GM23338 (cell line): ENCODE results near the gene PUM1. TPM values are rescaled to one million over a fixed set of nuclear protein-coding genes. Genes with fewer than 3 reads are reported as not detected.

Experiments used
- ATAC-seq: fragments of 200-7000 bp; cut with Tn5 transposase; 3 replicates; pipeline ENCODE4 v1.9.1; 2020
- DNase-seq: peaks from one replicate; pipeline ENCODE4 v3.0.0-alpha.2; 2015; ENCODE audit warnings: low spot score
- H2AFZ ChIP-seq: fragments of 200-600 bp; sonication (generic); 2 replicates; pipeline ENCODE4 v1.8.0; 2016; ENCODE audit warnings: antibody characterized with exemption, mild to moderate bottlenecking, moderate library complexity
- H3F3A ChIP-seq: fragments of 200-600 bp; sonication (generic); replicated peaks from 2 replicates; pipeline ENCODE4 v1.8.0; 2017; ENCODE audit warnings: antibody characterized with exemption, mixed run types, low read depth
- H3K27ac ChIP-seq: fragments of 200-600 bp; sonication (generic); 2 replicates; pipeline ENCODE4 v1.6.1; 2016; ENCODE audit warnings: low read depth
- H3K27me3 ChIP-seq: fragments of 200-600 bp; sonication (generic); 2 replicates; pipeline ENCODE4 v1.8.0; 2016; ENCODE audit warnings: mild to moderate bottlenecking, mixed run types, moderate library complexity; ENCODE audit not compliant: insufficient read depth
- H3K36me3 ChIP-seq: fragments of 200-600 bp; sonication (generic); 2 replicates; pipeline ENCODE4 v1.8.0; 2016; ENCODE audit warnings: mild to moderate bottlenecking; ENCODE audit not compliant: insufficient read depth
- H3K4me1 ChIP-seq: fragments of 200-600 bp; sonication (generic); 2 replicates; pipeline ENCODE4 v1.8.0; 2016; ENCODE audit warnings: mild to moderate bottlenecking, moderate library complexity; ENCODE audit not compliant: insufficient read depth
- H3K4me2 ChIP-seq: fragments of 200-600 bp; sonication (generic); 2 replicates; pipeline ENCODE4 v1.7.1; 2017; ENCODE audit warnings: mixed run types
- H3K4me3 ChIP-seq: fragments of 200-600 bp; sonication (generic); 2 replicates; pipeline ENCODE4 v1.6.1; 2016; ENCODE audit warnings: mixed run types
- H3K79me2 ChIP-seq: fragments of 200-600 bp; sonication (generic); replicated peaks from 2 replicates; pipeline ENCODE4 v1.8.0; 2017; ENCODE audit warnings: mild to moderate bottlenecking; ENCODE audit not compliant: insufficient read depth
- H3K9me2 ChIP-seq: fragments of 200-600 bp; sonication (generic); 2 replicates; pipeline ENCODE4 v1.8.0; 2017; ENCODE audit not compliant: insufficient read depth
- H4K20me1 ChIP-seq: fragments of 200-600 bp; sonication (generic); replicated peaks from 2 replicates; pipeline ENCODE4 v1.8.0; 2017; ENCODE audit warnings: mild to moderate bottlenecking; ENCODE audit not compliant: insufficient read depth
- H3K27ac Mint-ChIP-seq: 2 replicates; pipeline ENCODE4 v1.8.0; 2020; ENCODE audit warnings: inconsistent platforms, mild to moderate bottlenecking, moderate library complexity, mixed read lengths
- H3K27me3 Mint-ChIP-seq: 3 replicates; pipeline ENCODE4 v1.8.0; 2022; ENCODE audit warnings: low read depth, mild to moderate bottlenecking, moderate library complexity, mixed read lengths, inconsistent platforms; ENCODE audit not compliant: insufficient read depth, poor library complexity
- H3K36me3 Mint-ChIP-seq: 3 replicates; pipeline ENCODE4 v1.8.0; 2021; ENCODE audit warnings: low read depth, mild to moderate bottlenecking, inconsistent platforms, moderate library complexity, mixed read lengths
- H3K4me1 Mint-ChIP-seq: 3 replicates; pipeline ENCODE4 v1.8.0; 2020; ENCODE audit warnings: mild to moderate bottlenecking, inconsistent platforms, mixed read lengths
- H3K4me3 Mint-ChIP-seq: 3 replicates; pipeline ENCODE4 v1.8.0; 2021; ENCODE audit warnings: moderate library complexity, mild to moderate bottlenecking, inconsistent platforms, mixed read lengths
- H3K9me3 Mint-ChIP-seq: 3 replicates; pipeline ENCODE4 v1.8.0; 2020; ENCODE audit warnings: moderate library complexity, mild to moderate bottlenecking, inconsistent platforms, mixed read lengths
- ETS1 ChIP-seq: IDR thresholded peaks from 2 replicates; pipeline ENCODE4 v1.6.1; 2016; ENCODE audit warnings: antibody characterized with exemption
- EZH2 ChIP-seq: fragments of 200-600 bp; sonication (generic); IDR thresholded peaks from one replicate; pipeline ENCODE4 v1.8.0; 2017; ENCODE audit warnings: antibody characterized with exemption, mild to moderate bottlenecking, low read depth; ENCODE audit not compliant: unreplicated experiment
- EZH2phosphoT487 ChIP-seq: fragments of 200-600 bp; sonication (generic); IDR thresholded peaks from one replicate; pipeline ENCODE4 v1.8.1; 2018; ENCODE audit warnings: antibody characterized with exemption; ENCODE audit not compliant: unreplicated experiment
- JUNB ChIP-seq: IDR thresholded peaks from one replicate; pipeline ENCODE4 v1.6.1; 2016; ENCODE audit warnings: antibody characterized with exemption; ENCODE audit not compliant: unreplicated experiment
- POLR2AphosphoS5 ChIP-seq: IDR thresholded peaks from 2 replicates; pipeline ENCODE4 v1.6.1; 2016; ENCODE audit warnings: antibody characterized with exemption, low read depth
- STAT1 ChIP-seq: IDR thresholded peaks from one replicate; pipeline ENCODE4 v1.6.1; 2016; ENCODE audit warnings: antibody characterized with exemption; ENCODE audit not compliant: unreplicated experiment
- ZNF114 ChIP-seq: fragments of 250-450 bp; sonication (Bioruptor Pico); IDR thresholded peaks from 2 replicates; pipeline ENCODE4 v1.5.0; 2020; ENCODE audit warnings: mild to moderate bottlenecking, moderate library complexity
- ZNF331 ChIP-seq: fragments of 250-450 bp; sonication (Bioruptor Pico); IDR thresholded peaks from 2 replicates; pipeline ENCODE4 v1.5.0; 2020; ENCODE audit warnings: low read depth, mild to moderate bottlenecking, moderate library complexity
- polyA plus RNA-seq: library from polyadenylated mRNA; unstranded; fragments of >200 nt; fragmentation: Nextera tagmentation; extraction: Ambion mirVana; gene quantifications from 2 replicates; pipeline ENCODE4 v1.2.1, GENCODE V29; 2016
- total RNA-seq: library from RNA; depleted of rRNA; stranded (reverse); fragments of >200 nt; shearing (Covaris generic); gene quantifications from 2 replicates; pipeline ENCODE4 v1.2.3, GENCODE V29; 2014
- TF ChIP-seq, protein P1 (sequence below): IDR thresholded peaks from one replicate; pipeline ENCODE4 v1.6.1; 2018; ENCODE audit warnings: antibody characterized with exemption; ENCODE audit not compliant: unreplicated experiment
- TF ChIP-seq, protein P2 (sequence below), 2 experiments: fragments of 200-600 bp in 1 of 2; sonication (generic) in 1 of 2; conservative IDR thresholded peaks; 2 replicates each; pipeline versions ENCODE4 v1.5.1 to v1.6.1; 2016 to 2017; ENCODE audit warnings: antibody characterized with exemption in 2 of 2, low read depth in 2 of 2, mild to moderate bottlenecking in 2 of 2, moderate library complexity in 1 of 2
- TF ChIP-seq, protein P3 (sequence below): fragments of 250-450 bp; sonication (Bioruptor Pico); IDR thresholded peaks from 2 replicates; pipeline ENCODE4 v1.5.0; 2020; ENCODE audit warnings: mild to moderate bottlenecking, moderate library complexity

The PUM1 gene
- total and polyA plus RNA-seq, 2 experiments from 2014 or later: 44.4 to 117 TPM

GRCh38 chr1:31082385-31082784, 16.9 kb upstream of the PUM1 start (continued):
- TF ChIP-seq, protein P1, sequence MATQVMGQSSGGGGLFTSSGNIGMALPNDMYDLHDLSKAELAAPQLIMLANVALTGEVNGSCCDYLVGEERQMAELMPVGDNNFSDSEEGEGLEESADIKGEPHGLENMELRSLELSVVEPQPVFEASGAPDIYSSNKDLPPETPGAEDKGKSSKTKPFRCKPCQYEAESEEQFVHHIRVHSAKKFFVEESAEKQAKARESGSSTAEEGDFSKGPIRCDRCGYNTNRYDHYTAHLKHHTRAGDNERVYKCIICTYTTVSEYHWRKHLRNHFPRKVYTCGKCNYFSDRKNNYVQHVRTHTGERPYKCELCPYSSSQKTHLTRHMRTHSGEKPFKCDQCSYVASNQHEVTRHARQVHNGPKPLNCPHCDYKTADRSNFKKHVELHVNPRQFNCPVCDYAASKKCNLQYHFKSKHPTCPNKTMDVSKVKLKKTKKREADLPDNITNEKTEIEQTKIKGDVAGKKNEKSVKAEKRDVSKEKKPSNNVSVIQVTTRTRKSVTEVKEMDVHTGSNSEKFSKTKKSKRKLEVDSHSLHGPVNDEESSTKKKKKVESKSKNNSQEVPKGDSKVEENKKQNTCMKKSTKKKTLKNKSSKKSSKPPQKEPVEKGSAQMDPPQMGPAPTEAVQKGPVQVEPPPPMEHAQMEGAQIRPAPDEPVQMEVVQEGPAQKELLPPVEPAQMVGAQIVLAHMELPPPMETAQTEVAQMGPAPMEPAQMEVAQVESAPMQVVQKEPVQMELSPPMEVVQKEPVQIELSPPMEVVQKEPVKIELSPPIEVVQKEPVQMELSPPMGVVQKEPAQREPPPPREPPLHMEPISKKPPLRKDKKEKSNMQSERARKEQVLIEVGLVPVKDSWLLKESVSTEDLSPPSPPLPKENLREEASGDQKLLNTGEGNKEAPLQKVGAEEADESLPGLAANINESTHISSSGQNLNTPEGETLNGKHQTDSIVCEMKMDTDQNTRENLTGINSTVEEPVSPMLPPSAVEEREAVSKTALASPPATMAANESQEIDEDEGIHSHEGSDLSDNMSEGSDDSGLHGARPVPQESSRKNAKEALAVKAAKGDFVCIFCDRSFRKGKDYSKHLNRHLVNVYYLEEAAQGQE: no peak
- no peak for TF ChIP-seq STAT1
- no peak for TF ChIP-seq ETS1
- TF ChIP-seq ZNF331: no peak
- TF ChIP-seq EZH2phosphoT487: no peak
- no peak for TF ChIP-seq JUNB
- no peak for TF ChIP-seq POLR2AphosphoS5

GRCh38 chr1:31073044-31073443, 7.5 kb upstream of the PUM1 start:
- Histone ChIP-seq H3F3A (no peaks in the 10 kb centered on the region), H4K20me1 (no peaks in the 10 kb centered on the region), H3K4me1 (peaks cover 9% of the 10 kb centered on the region), H3K27ac (0 out of 2 replicates have a peak overlapping the region, but pooled peaks have one; percentile 40), H3K4me2 (no peak overlapping the region), H3K27me3 (no peaks in the 10 kb centered on the region), H3K79me2 (no peaks in the 10 kb centered on the region), H3K4me3 (no peak overlapping the region), H2AFZ (peak overlapping the region; percentile 14; the same call in 1 of the 2 replicates), H3K9me2 (no peaks in the 10 kb centered on the region), H3K36me3 (no peaks in the 10 kb centered on the region)
- H3K36me3 Mint-ChIP-seq: no peaks in the 10 kb centered on the region
- no peak for ATAC-seq
- H3K27ac Mint-ChIP-seq: no peak overlapping the region
- DNase-seq: no peak
- no peaks in the 10 kb centered on the region for H3K9me3 Mint-ChIP-seq
- H3K27me3 Mint-ChIP-seq: peaks cover 2% of the 10 kb centered on the region
- no peaks in the 10 kb centered on the region; the same call in 1 of the 3 replicates for H3K4me1 Mint-ChIP-seq
- H3K4me3 Mint-ChIP-seq: no peak overlapping the region
- TF ChIP-seq EZH2 (no peak), EZH2phosphoT487 (no peak), STAT1 (no peak), ZNF114 (CRISPR knock-in tag) (no peak), POLR2AphosphoS5 (no peak), ZNF331 (no peak)
- TF ChIP-seq, protein P2, sequence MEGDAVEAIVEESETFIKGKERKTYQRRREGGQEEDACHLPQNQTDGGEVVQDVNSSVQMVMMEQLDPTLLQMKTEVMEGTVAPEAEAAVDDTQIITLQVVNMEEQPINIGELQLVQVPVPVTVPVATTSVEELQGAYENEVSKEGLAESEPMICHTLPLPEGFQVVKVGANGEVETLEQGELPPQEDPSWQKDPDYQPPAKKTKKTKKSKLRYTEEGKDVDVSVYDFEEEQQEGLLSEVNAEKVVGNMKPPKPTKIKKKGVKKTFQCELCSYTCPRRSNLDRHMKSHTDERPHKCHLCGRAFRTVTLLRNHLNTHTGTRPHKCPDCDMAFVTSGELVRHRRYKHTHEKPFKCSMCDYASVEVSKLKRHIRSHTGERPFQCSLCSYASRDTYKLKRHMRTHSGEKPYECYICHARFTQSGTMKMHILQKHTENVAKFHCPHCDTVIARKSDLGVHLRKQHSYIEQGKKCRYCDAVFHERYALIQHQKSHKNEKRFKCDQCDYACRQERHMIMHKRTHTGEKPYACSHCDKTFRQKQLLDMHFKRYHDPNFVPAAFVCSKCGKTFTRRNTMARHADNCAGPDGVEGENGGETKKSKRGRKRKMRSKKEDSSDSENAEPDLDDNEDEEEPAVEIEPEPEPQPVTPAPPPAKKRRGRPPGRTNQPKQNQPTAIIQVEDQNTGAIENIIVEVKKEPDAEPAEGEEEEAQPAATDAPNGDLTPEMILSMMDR (conservative IDR thresholded peaks at IDR 0.05; ENCODE audit: low read depth in 2 of 2): no peak
- TF ChIP-seq, protein P3, sequence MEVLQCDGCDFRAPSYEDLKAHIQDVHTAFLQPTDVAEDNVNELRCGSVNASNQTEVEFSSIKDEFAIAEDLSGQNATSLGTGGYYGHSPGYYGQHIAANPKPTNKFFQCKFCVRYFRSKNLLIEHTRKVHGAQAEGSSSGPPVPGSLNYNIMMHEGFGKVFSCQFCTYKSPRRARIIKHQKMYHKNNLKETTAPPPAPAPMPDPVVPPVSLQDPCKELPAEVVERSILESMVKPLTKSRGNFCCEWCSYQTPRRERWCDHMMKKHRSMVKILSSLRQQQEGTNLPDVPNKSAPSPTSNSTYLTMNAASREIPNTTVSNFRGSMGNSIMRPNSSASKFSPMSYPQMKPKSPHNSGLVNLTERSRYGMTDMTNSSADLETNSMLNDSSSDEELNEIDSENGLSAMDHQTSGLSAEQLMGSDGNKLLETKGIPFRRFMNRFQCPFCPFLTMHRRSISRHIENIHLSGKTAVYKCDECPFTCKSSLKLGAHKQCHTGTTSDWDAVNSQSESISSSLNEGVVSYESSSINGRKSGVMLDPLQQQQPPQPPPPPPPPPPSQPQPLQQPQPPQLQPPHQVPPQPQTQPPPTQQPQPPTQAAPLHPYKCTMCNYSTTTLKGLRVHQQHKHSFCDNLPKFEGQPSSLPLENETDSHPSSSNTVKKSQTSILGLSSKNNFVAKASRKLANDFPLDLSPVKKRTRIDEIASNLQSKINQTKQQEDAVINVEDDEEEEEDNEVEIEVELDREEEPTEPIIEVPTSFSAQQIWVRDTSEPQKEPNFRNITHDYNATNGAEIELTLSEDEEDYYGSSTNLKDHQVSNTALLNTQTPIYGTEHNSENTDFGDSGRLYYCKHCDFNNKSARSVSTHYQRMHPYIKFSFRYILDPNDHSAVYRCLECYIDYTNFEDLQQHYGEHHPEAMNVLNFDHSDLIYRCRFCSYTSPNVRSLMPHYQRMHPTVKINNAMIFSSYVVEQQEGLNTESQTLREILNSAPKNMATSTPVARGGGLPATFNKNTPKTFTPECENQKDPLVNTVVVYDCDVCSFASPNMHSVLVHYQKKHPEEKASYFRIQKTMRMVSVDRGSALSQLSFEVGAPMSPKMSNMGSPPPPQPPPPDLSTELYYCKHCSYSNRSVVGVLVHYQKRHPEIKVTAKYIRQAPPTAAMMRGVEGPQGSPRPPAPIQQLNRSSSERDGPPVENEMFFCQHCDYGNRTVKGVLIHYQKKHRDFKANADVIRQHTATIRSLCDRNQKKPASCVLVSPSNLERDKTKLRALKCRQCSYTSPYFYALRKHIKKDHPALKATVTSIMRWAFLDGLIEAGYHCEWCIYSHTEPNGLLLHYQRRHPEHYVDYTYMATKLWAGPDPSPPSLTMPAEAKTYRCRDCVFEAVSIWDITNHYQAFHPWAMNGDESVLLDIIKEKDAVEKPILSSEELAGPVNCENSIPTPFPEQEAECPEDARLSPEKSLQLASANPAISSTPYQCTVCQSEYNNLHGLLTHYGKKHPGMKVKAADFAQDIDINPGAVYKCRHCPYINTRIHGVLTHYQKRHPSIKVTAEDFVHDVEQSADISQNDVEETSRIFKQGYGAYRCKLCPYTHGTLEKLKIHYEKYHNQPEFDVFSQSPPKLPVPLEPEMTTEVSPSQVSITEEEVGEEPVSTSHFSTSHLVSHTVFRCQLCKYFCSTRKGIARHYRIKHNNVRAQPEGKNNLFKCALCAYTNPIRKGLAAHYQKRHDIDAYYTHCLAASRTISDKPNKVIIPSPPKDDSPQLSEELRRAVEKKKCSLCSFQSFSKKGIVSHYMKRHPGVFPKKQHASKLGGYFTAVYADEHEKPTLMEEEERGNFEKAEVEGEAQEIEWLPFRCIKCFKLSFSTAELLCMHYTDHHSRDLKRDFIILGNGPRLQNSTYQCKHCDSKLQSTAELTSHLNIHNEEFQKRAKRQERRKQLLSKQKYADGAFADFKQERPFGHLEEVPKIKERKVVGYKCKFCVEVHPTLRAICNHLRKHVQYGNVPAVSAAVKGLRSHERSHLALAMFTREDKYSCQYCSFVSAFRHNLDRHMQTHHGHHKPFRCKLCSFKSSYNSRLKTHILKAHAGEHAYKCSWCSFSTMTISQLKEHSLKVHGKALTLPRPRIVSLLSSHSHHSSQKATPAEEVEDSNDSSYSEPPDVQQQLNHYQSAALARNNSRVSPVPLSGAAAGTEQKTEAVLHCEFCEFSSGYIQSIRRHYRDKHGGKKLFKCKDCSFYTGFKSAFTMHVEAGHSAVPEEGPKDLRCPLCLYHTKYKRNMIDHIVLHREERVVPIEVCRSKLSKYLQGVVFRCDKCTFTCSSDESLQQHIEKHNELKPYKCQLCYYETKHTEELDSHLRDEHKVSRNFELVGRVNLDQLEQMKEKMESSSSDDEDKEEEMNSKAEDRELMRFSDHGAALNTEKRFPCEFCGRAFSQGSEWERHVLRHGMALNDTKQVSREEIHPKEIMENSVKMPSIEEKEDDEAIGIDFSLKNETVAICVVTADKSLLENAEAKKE (CRISPR knock-in tag): no peak
